ENCODE results near the gene ZNF586. TPM values are rescaled to one million over a fixed set of nuclear protein-coding genes. Genes with fewer than 3 reads are reported as not detected.
"Not testable (repeated sequence)": the region's sequence is repeated elsewhere in the genome, so short reads cannot be mapped to it uniquely, and the experiment has no call there.

The ZNF586 gene
- total and polyA plus RNA-seq, 10 of the 15 experiments (the other 5 are each of a cell fraction or from before 2014, with no cell fraction given): 3.9 to 24.2 (median 15.0) TPM

- no peak for TF ChIP-seq GABPA (IDR thresholded peaks at IDR 0.05; ENCODE audit: low read depth)
- no peak for TF ChIP-seq NFYB (IDR thresholded peaks at IDR 0.05; ENCODE audit: insufficient read depth, low read depth, low read length)
These were observed 38.1 kb downstream of the ZNF586 start (continued) for GRCh38 chr19:57807541-57807940.

GRCh38 chr19:57810410-57811295, 41.2 kb downstream of the ZNF586 start:
- BruUV-seq (replicated peaks); ATAC-seq; H2AFZ ChIP-seq (ENCODE audit: control insufficient read depth, low read depth, low read length); CTCF ChIA-PET; H3K4me2 ChIP-seq (ENCODE audit: control insufficient read depth, insufficient read depth); H3K27me3 ChIP-seq (replicated peaks in 1 of 2; ENCODE audit: control insufficient read depth in 2 of 2, insufficient read depth in 2 of 2, low read length in 1 of 2); RAD21 ChIA-PET (ENCODE audit: unreplicated experiment); intact Hi-C loops (cut with micrococcal nuclease; ENCODE audit: unreplicated experiment); FAIRE-seq; H3K36me3 ChIP-seq (ENCODE audit: control insufficient read depth in 2 of 2, insufficient read depth in 2 of 2, low read length in 1 of 2); H3K9me3 ChIP-seq (replicated peaks; ENCODE audit: control insufficient read depth, insufficient read depth, low read length); H3K4me3 ChIP-seq; H3K9ac ChIP-seq (ENCODE audit: control insufficient read depth, insufficient read depth, low read length); H3K27ac ChIP-seq (ENCODE audit: control insufficient read depth, insufficient read depth); DNase-seq (ENCODE audit: low read depth, low spot score); H3K4me1 ChIP-seq (ENCODE audit: control insufficient read depth, insufficient read depth, low read length); H4K20me1 ChIP-seq (ENCODE audit: control insufficient read depth, insufficient read depth); SMC1A ChIA-PET (ENCODE audit: uncharacterized antibody, unreplicated experiment): not testable (repeated sequence)
- POLR2A ChIA-PET: interaction anchor here (0.6 kb wide), 1 partner anchor 317 kb away, joined by 3 read pairs; no protein-coding TSS in a partner anchor
- in situ Hi-C loops (cut with MboI): loop anchor here (25.0 kb wide), 1 partner anchor 1673 kb away; the partner anchor contains the start of gene ZNF444
- H3K79me2 ChIP-seq (ENCODE audit: control insufficient read depth, insufficient read depth, low read length): peaks cover 17% of the 10 kb centered on the region
- 95% methylated on average over 16 of the region's 17 CpGs for WGBS (ENCODE audit: insufficient coverage, insufficient replicate concordance, low lambda C conversion rate, missing lambda C conversion rate)

GRCh38 chr19:57812226-57812625, 42.8 kb downstream of the ZNF586 start:
- 12% methylated on average over 3 of the region's 3 CpGs for WGBS (ENCODE audit: insufficient coverage, insufficient replicate concordance, low lambda C conversion rate, missing lambda C conversion rate)
- H3K27ac ChIP-seq (ENCODE audit: control insufficient read depth, insufficient read depth): peak overlapping the region; percentile 66; the same call in 1 of the 2 replicates
- SMC1A ChIA-PET (ENCODE audit: uncharacterized antibody, unreplicated experiment): no interaction called here
- 0 out of 4 replicates have a peak, but pooled peaks of 1 of the 2 experiments have one; percentile 16 for TF ChIP-seq BHLHE40 (IDR thresholded peaks at IDR 0.05; ENCODE audit: borderline replicate concordance in 1 of 2, low read depth in 2 of 2, low read length in 1 of 2)
- no peak for TF ChIP-seq SRF (IDR thresholded peaks at IDR 0.05; ENCODE audit: low read depth in 2 of 2, low read length in 2 of 2)
- TF ChIP-seq NR2C2 (IDR thresholded peaks at IDR 0.05; ENCODE audit: borderline replicate concordance, control insufficient read depth, insufficient read length, low read depth): no peak
- TF ChIP-seq CHD2 (IDR thresholded peaks at IDR 0.05; ENCODE audit: borderline replicate concordance, low read depth, low read length): no peak
- TF ChIP-seq RELA (IDR thresholded peaks at IDR 0.05; ENCODE audit: borderline replicate concordance, partially characterized antibody): no peak
- no peak for TF ChIP-seq ATF3 (IDR thresholded peaks at IDR 0.05; ENCODE audit: borderline replicate concordance, extremely low read depth, low read depth, low read length)
- no peak for TF ChIP-seq BCLAF1 (IDR thresholded peaks at IDR 0.05)

More at GRCh38 chr19:57812226-57812625, 42.8 kb downstream of the ZNF586 start:
- H3K9me3 ChIP-seq (replicated peaks; ENCODE audit: control insufficient read depth, insufficient read depth, low read length): no peaks in the 10 kb centered on the region; the same call in 2 of the 3 replicates
- intact Hi-C loops (cut with micrococcal nuclease; ENCODE audit: unreplicated experiment): no loop called here
- ATAC-seq: peak; percentile 40
- peaks cover 8% of the 10 kb centered on the region for H3K4me1 ChIP-seq (ENCODE audit: control insufficient read depth, insufficient read depth, low read length)
- no peak overlapping the region; the same call in 1 of the 2 replicates for H3K9ac ChIP-seq (ENCODE audit: control insufficient read depth, insufficient read depth, low read length)
- H3K4me3 ChIP-seq: peak overlapping the region; percentile 31; the same call in 1 of the 2 replicates
- ChIA-PET RAD21 (ENCODE audit: unreplicated experiment) (no interaction called here), CTCF (no interaction called here), POLR2A (interaction anchor here (0.6 to 1.1 kb wide), 4 partner anchors 43 to 569 kb away, joined by 3 to 5 read pairs (median 3); partner anchors contain the start of gene ZNF586)
- H2AFZ ChIP-seq (ENCODE audit: control insufficient read depth, low read depth, low read length): no peak overlapping the region
- H3K36me3 ChIP-seq (ENCODE audit: control insufficient read depth in 2 of 2, insufficient read depth in 2 of 2, low read length in 1 of 2): peaks cover 5 to 7% of the 10 kb centered on the region in 2 experiments; a peak in 3 of 4 replicates
- DNase-seq (ENCODE audit: low read depth, low spot score): peak; percentile 54
- no peaks in the 10 kb centered on the region for H4K20me1 ChIP-seq (ENCODE audit: control insufficient read depth, insufficient read depth)
- peak overlapping the region; percentile 81 for H3K4me2 ChIP-seq (ENCODE audit: control insufficient read depth, insufficient read depth)
- FAIRE-seq: no peak
- in situ Hi-C loops (cut with MboI): loop anchor here (25.0 kb wide), 1 partner anchor 1675 kb away; the partner anchor contains the start of gene ZNF444
- peaks cover 17% of the 10 kb centered on the region for H3K79me2 ChIP-seq (ENCODE audit: control insufficient read depth, insufficient read depth, low read length)
- BruUV-seq (replicated peaks): no TSS peak
- no peaks in the 10 kb centered on the region for H3K27me3 ChIP-seq (replicated peaks in 1 of 2; ENCODE audit: control insufficient read depth in 2 of 2, insufficient read depth in 2 of 2, low read length in 1 of 2)
